Breast epithelium (tissue), 3 donors: Measurements from ENCODE around the gene LFNG.

ENCODE experiments used
- POLR2A ChIP-seq: fragments of 450-650 bp; IDR thresholded peaks from one replicate; pipeline ENCODE4 v1.6.1; 2016; ENCODE audit warnings: antibody characterized with exemption, mild to moderate bottlenecking, moderate library complexity
- TF ChIP-seq, protein P1 (sequence below), 3 donors: fragments of 450-650 bp; IDR thresholded peaks; one replicate each; pipeline ENCODE4 v1.5.1; 2016 to 2017; ENCODE audit warnings: antibody characterized with exemption in 3 of 3, mild to moderate bottlenecking in 3 of 3, moderate library complexity in 3 of 3

GRCh38 chr7:2509298-2509906 lies 10.2 kb upstream of the LFNG start:
- TF ChIP-seq POLR2A, result no peak
- TF ChIP-seq, protein P1, sequence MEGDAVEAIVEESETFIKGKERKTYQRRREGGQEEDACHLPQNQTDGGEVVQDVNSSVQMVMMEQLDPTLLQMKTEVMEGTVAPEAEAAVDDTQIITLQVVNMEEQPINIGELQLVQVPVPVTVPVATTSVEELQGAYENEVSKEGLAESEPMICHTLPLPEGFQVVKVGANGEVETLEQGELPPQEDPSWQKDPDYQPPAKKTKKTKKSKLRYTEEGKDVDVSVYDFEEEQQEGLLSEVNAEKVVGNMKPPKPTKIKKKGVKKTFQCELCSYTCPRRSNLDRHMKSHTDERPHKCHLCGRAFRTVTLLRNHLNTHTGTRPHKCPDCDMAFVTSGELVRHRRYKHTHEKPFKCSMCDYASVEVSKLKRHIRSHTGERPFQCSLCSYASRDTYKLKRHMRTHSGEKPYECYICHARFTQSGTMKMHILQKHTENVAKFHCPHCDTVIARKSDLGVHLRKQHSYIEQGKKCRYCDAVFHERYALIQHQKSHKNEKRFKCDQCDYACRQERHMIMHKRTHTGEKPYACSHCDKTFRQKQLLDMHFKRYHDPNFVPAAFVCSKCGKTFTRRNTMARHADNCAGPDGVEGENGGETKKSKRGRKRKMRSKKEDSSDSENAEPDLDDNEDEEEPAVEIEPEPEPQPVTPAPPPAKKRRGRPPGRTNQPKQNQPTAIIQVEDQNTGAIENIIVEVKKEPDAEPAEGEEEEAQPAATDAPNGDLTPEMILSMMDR (IDR thresholded peaks at IDR 0.05), result no peak
